Erythroblast (primary cell): ENCODE results near the gene PPP6R2.

Source experiments
- GATA1 ChIP-seq: IDR thresholded peaks from 2 replicates; pipeline ENCODE4 v1.6.1; 2011; ENCODE audit warnings: low read depth, mild to moderate bottlenecking, control low read depth, low read length, moderate library complexity
- POLR2A ChIP-seq: IDR thresholded peaks from 2 replicates; pipeline ENCODE4 v1.6.1; 2011; ENCODE audit warnings: mild to moderate bottlenecking, low read length

DNA sequence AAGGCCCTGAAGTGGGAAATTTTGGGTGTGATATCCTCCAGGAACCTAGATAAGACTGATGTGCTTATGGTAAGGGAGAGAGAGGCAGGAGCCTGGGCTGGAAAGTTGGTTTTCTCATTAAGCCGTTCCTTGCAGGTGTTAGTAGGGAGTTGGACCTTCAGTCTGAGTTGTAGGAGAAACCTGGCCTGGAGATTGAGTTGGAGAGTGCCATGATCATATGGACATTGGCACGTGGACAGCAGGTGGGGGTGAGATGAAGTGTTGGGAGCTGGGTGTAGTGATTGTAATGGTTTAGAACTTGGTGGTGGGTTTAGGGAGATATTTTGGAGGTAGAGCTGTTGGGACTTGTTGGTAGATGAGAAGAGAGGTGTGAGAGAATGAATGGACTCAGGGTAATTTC, 4.9 kb downstream of the PPP6R2 start:
- TF ChIP-seq POLR2A (no peak), GATA1 (no peak)
